GM23338 (cell line): Measurements from ENCODE around the gene PRKAA1. TPM values are rescaled to one million over a fixed set of nuclear protein-coding genes. Genes with fewer than 3 reads are reported as not detected.
"Not testable (repeated sequence)": the region's sequence is repeated elsewhere in the genome, so short reads cannot be mapped to it uniquely, and the experiment has no call there.

Source experiments
- ATAC-seq: fragments of 200-7000 bp; cut with Tn5 transposase; 3 replicates; pipeline ENCODE4 v1.9.1; 2020
- DNase-seq: peaks from one replicate; pipeline ENCODE4 v3.0.0-alpha.2; 2015; ENCODE audit warnings: low spot score
- H2AFZ ChIP-seq: fragments of 200-600 bp; sonication (generic); 2 replicates; pipeline ENCODE4 v1.8.0; 2016; ENCODE audit warnings: antibody characterized with exemption, mild to moderate bottlenecking, moderate library complexity
- H3F3A ChIP-seq: fragments of 200-600 bp; sonication (generic); replicated peaks from 2 replicates; pipeline ENCODE4 v1.8.0; 2017; ENCODE audit warnings: antibody characterized with exemption, mixed run types, low read depth
- H3K27ac ChIP-seq: fragments of 200-600 bp; sonication (generic); 2 replicates; pipeline ENCODE4 v1.6.1; 2016; ENCODE audit warnings: low read depth
- H3K27me3 ChIP-seq: fragments of 200-600 bp; sonication (generic); 2 replicates; pipeline ENCODE4 v1.8.0; 2016; ENCODE audit warnings: mild to moderate bottlenecking, mixed run types, moderate library complexity; ENCODE audit not compliant: insufficient read depth
- H3K36me3 ChIP-seq: fragments of 200-600 bp; sonication (generic); 2 replicates; pipeline ENCODE4 v1.8.0; 2016; ENCODE audit warnings: mild to moderate bottlenecking; ENCODE audit not compliant: insufficient read depth
- H3K4me1 ChIP-seq: fragments of 200-600 bp; sonication (generic); 2 replicates; pipeline ENCODE4 v1.8.0; 2016; ENCODE audit warnings: mild to moderate bottlenecking, moderate library complexity; ENCODE audit not compliant: insufficient read depth
- H3K4me2 ChIP-seq: fragments of 200-600 bp; sonication (generic); 2 replicates; pipeline ENCODE4 v1.7.1; 2017; ENCODE audit warnings: mixed run types
- H3K4me3 ChIP-seq: fragments of 200-600 bp; sonication (generic); 2 replicates; pipeline ENCODE4 v1.6.1; 2016; ENCODE audit warnings: mixed run types
- H3K79me2 ChIP-seq: fragments of 200-600 bp; sonication (generic); replicated peaks from 2 replicates; pipeline ENCODE4 v1.8.0; 2017; ENCODE audit warnings: mild to moderate bottlenecking; ENCODE audit not compliant: insufficient read depth
- H3K9me2 ChIP-seq: fragments of 200-600 bp; sonication (generic); 2 replicates; pipeline ENCODE4 v1.8.0; 2017; ENCODE audit not compliant: insufficient read depth
- H4K20me1 ChIP-seq: fragments of 200-600 bp; sonication (generic); replicated peaks from 2 replicates; pipeline ENCODE4 v1.8.0; 2017; ENCODE audit warnings: mild to moderate bottlenecking; ENCODE audit not compliant: insufficient read depth
- H3K27ac Mint-ChIP-seq: 2 replicates; pipeline ENCODE4 v1.8.0; 2020; ENCODE audit warnings: inconsistent platforms, mild to moderate bottlenecking, moderate library complexity, mixed read lengths
- H3K27me3 Mint-ChIP-seq: 3 replicates; pipeline ENCODE4 v1.8.0; 2022; ENCODE audit warnings: low read depth, mild to moderate bottlenecking, moderate library complexity, mixed read lengths, inconsistent platforms; ENCODE audit not compliant: insufficient read depth, poor library complexity
- H3K36me3 Mint-ChIP-seq: 3 replicates; pipeline ENCODE4 v1.8.0; 2021; ENCODE audit warnings: low read depth, mild to moderate bottlenecking, inconsistent platforms, moderate library complexity, mixed read lengths
- H3K4me1 Mint-ChIP-seq: 3 replicates; pipeline ENCODE4 v1.8.0; 2020; ENCODE audit warnings: mild to moderate bottlenecking, inconsistent platforms, mixed read lengths
- H3K4me3 Mint-ChIP-seq: 3 replicates; pipeline ENCODE4 v1.8.0; 2021; ENCODE audit warnings: moderate library complexity, mild to moderate bottlenecking, inconsistent platforms, mixed read lengths
- H3K9me3 Mint-ChIP-seq: 3 replicates; pipeline ENCODE4 v1.8.0; 2020; ENCODE audit warnings: moderate library complexity, mild to moderate bottlenecking, inconsistent platforms, mixed read lengths
- polyA plus RNA-seq: library from polyadenylated mRNA; unstranded; fragments of >200 nt; fragmentation: Nextera tagmentation; extraction: Ambion mirVana; gene quantifications from 2 replicates; pipeline ENCODE4 v1.2.1, GENCODE V29; 2016
- small RNA-seq: library from RNA; depleted of rRNA; stranded (forward); fragments of <200 nt; gene quantifications from one replicate; pipeline ENCODE3, GENCODE V24; 2014; ENCODE audit warnings: low replicate concordance
- total RNA-seq: library from RNA; depleted of rRNA; stranded (reverse); fragments of >200 nt; shearing (Covaris generic); gene quantifications from 2 replicates; pipeline ENCODE4 v1.2.3, GENCODE V29; 2014; rRNA removed

Gene PRKAA1
- total and polyA plus RNA-seq, 2 experiments from 2014 or later: 10.3 to 35.0 TPM

- ATAC-seq: not testable (repeated sequence)
These were observed 87.6 kb downstream of the PRKAA1 start for GRCh38 chr5:40710575-40710974.

More at GRCh38 chr5:40710575-40710974, 87.6 kb downstream of the PRKAA1 start:
- H3K27ac ChIP-seq, H3K4me1 ChIP-seq, H3K36me3 Mint-ChIP-seq, H3K27ac Mint-ChIP-seq, H3K4me3 ChIP-seq, H4K20me1 ChIP-seq, H3K9me3 Mint-ChIP-seq, H3K79me2 ChIP-seq, DNase-seq, H3K27me3 ChIP-seq, H2AFZ ChIP-seq, H3K9me2 ChIP-seq, H3K4me2 ChIP-seq, H3K36me3 ChIP-seq, H3K27me3 Mint-ChIP-seq, H3K4me1 Mint-ChIP-seq, H3F3A ChIP-seq, H3K4me3 Mint-ChIP-seq: not testable (repeated sequence)

Small RNA genes lying within 50 kb of the gene (small RNA-seq; reads per million reads assigned to genes)
- gene RF00191: not detected
- 95.4 reads per million, percentile 99 among the genes with 10 or more reads in this experiment for gene SNORD72

Other genes starting within 250 kb of the PRKAA1 start
- 4.4 and 4.7 TPM in 2 replicates for gene PTGER4, start 118.5 kb downstream of the PRKAA1 start, total RNA-seq
- 0.82 and 1.1 TPM in 2 replicates for gene PTGER4, start 118.5 kb downstream of the PRKAA1 start, polyA plus RNA-seq
- gene TTC33, start 42.4 kb downstream of the PRKAA1 start, total RNA-seq: 11.5 and 12.9 TPM in 2 replicates
- gene TTC33, start 42.4 kb downstream of the PRKAA1 start, polyA plus RNA-seq: 4.0 and 4.1 TPM in 2 replicates
- gene RPL37, start 36.8 kb upstream of the PRKAA1 start, total RNA-seq: 70.1 and 104 TPM in 2 replicates
- 3,283 and 3,957 TPM in 2 replicates for gene RPL37, start 36.8 kb upstream of the PRKAA1 start, polyA plus RNA-seq
- 0.23 and 0.45 TPM in 2 replicates for gene CARD6, start 43.0 kb upstream of the PRKAA1 start, total RNA-seq
- 0.28 and 0.32 TPM in 2 replicates for gene CARD6, start 43.0 kb upstream of the PRKAA1 start, polyA plus RNA-seq
- 0.07 TPM in 1 of 2 replicates, not detected in the other for gene C7, start 111.1 kb upstream of the PRKAA1 start, total RNA-seq
- gene C7, start 111.1 kb upstream of the PRKAA1 start, polyA plus RNA-seq: 0.05 TPM in 1 of 2 replicates, not detected in the other